OCI-LY3 (cell line): Measurements from ENCODE around the gene B3GNT7.
"Not testable (repeated sequence)": the region's sequence is repeated elsewhere in the genome, so short reads cannot be mapped to it uniquely, and the experiment has no call there.

ENCODE experiments used
- H2AFZ ChIP-seq: fragments of 200-600, 300-600 bp; shearing (Covaris generic); 2 replicates; pipeline ENCODE4 v1.6.0; 2014; ENCODE audit warnings: antibody characterized with exemption, low read depth, low read length
- H3K27ac ChIP-seq: fragments of 200-600, 300-600 bp; sonication (generic); 2 replicates; pipeline ENCODE4 v1.5.1; 2014; ENCODE audit warnings: mild to moderate bottlenecking, low read length, moderate library complexity, mixed read lengths
- H3K27me3 ChIP-seq: fragments of 200-600, 300-600 bp; sonication (generic); 2 replicates; pipeline ENCODE4 v1.6.1; 2014; ENCODE audit warnings: low read depth, low read length, mixed read lengths
- H3K36me3 ChIP-seq: fragments of 200-600, 300-600 bp; sonication (generic); replicated peaks from 2 replicates; pipeline ENCODE3; 2014; ENCODE audit warnings: low read depth, low read length, mixed read lengths
- H3K4me1 ChIP-seq: fragments of 300-600, 200-600 bp; sonication (generic); 2 replicates; pipeline ENCODE4 v1.6.1; 2014; ENCODE audit warnings: low read length, mixed read lengths
- H3K4me2 ChIP-seq: fragments of 200-600, 300-600 bp; sonication (generic); 2 replicates; pipeline ENCODE4 v1.6.1; 2014; ENCODE audit warnings: low read length, mixed read lengths
- H3K4me3 ChIP-seq: fragments of 300-600, 200-600 bp; sonication (generic); 2 replicates; pipeline ENCODE4 v1.5.1; 2014; ENCODE audit warnings: antibody characterized with exemption, mild to moderate bottlenecking, low read length, moderate library complexity
- H3K79me2 ChIP-seq: fragments of 300-600, 200-600 bp; shearing (Covaris generic); 2 replicates; pipeline ENCODE4 v1.6.1; 2014; ENCODE audit warnings: mild to moderate bottlenecking, low read length, mixed read lengths
- H3K9ac ChIP-seq: fragments of 300-600, 200-600 bp; shearing (Covaris generic); 2 replicates; pipeline ENCODE4 v1.6.0; 2014; ENCODE audit warnings: mild to moderate bottlenecking, low read length, moderate library complexity
- H3K9me3 ChIP-seq: fragments of 200-600, 300-600 bp; shearing (Covaris generic); 2 replicates; pipeline ENCODE4 v1.6.1; 2014; ENCODE audit warnings: low read length, mixed read lengths; ENCODE audit not compliant: insufficient read depth
- H4K20me1 ChIP-seq: fragments of 200-600, 300-600 bp; sonication (generic); 2 replicates; pipeline ENCODE4 v1.6.1; 2016; ENCODE audit warnings: low read length, mixed read lengths; ENCODE audit not compliant: insufficient read depth
- EZH2phosphoT487 ChIP-seq: fragments of 200-600 bp; shearing (Covaris generic); IDR thresholded peaks from 2 replicates; pipeline ENCODE4 v1.6.1; 2018; ENCODE audit warnings: antibody characterized with exemption, mixed run types, low read depth
- TF ChIP-seq, protein P1 (sequence below): fragments of 200-600, 300-600 bp; sonication (generic); IDR thresholded peaks from 2 replicates; pipeline ENCODE4 v1.5.1; 2014; ENCODE audit warnings: antibody characterized with exemption, low read length, low read depth

B3GNT7 gene

GRCh38 chr2:231348704-231349373, 46.7 kb upstream of the B3GNT7 start:
- Histone ChIP-seq H3K79me2 (no peaks in the 10 kb centered on the region), H2AFZ (no peak overlapping the region), H3K9ac (no peak overlapping the region), H3K4me3 (no peak overlapping the region), H4K20me1 (no peaks in the 10 kb centered on the region), H3K27ac (no peak overlapping the region), H3K9me3 (no peaks in the 10 kb centered on the region), H3K27me3 (no peaks in the 10 kb centered on the region), H3K36me3 (no peaks in the 10 kb centered on the region), H3K4me1 (0 out of 2 replicates have a peak, but pooled peaks cover 9% of the 10 kb centered on the region), H3K4me2 (no peak overlapping the region)
- TF ChIP-seq, protein P1, sequence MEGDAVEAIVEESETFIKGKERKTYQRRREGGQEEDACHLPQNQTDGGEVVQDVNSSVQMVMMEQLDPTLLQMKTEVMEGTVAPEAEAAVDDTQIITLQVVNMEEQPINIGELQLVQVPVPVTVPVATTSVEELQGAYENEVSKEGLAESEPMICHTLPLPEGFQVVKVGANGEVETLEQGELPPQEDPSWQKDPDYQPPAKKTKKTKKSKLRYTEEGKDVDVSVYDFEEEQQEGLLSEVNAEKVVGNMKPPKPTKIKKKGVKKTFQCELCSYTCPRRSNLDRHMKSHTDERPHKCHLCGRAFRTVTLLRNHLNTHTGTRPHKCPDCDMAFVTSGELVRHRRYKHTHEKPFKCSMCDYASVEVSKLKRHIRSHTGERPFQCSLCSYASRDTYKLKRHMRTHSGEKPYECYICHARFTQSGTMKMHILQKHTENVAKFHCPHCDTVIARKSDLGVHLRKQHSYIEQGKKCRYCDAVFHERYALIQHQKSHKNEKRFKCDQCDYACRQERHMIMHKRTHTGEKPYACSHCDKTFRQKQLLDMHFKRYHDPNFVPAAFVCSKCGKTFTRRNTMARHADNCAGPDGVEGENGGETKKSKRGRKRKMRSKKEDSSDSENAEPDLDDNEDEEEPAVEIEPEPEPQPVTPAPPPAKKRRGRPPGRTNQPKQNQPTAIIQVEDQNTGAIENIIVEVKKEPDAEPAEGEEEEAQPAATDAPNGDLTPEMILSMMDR = no peak
- TF ChIP-seq EZH2phosphoT487 = no peak

- not testable (repeated sequence) for H3K9me3 ChIP-seq, H3K4me1 ChIP-seq, H3K27ac ChIP-seq, H4K20me1 ChIP-seq, H3K9ac ChIP-seq, H3K4me2 ChIP-seq, H2AFZ ChIP-seq, H3K27me3 ChIP-seq, H3K79me2 ChIP-seq, H3K4me3 ChIP-seq, H3K36me3 ChIP-seq
Observed at GRCh38 chr2:231349374-231349735, 46.2 kb upstream of the B3GNT7 start.

DNA sequence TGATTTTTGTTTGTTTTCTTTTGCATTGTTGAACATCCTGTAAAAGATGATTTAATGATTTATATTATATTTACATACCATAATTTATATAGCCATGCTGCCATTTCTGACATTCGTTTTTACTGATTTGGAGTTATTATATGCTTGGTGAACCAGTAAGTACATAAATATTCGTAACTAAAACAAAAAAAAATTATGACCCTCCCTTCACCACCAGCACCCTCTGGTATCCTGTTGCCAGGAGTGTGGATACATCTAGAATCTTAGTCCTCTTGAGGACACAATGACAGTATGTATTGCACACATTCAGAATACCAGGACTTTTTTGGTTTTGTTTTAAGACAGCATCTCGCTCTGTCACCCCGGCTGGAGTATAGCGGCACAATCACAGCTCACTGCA, 43.9 kb upstream of the B3GNT7 start:
- H3K4me3 ChIP-seq = no peak overlapping the region
- H3K27ac ChIP-seq = no peak overlapping the region
- TF ChIP-seq EZH2phosphoT487 = no peak
- TF ChIP-seq, protein P1 = no peak
- no peaks in the 10 kb centered on the region for H3K27me3 ChIP-seq
- no peak overlapping the region for H3K9ac ChIP-seq
- H4K20me1 ChIP-seq = no peaks in the 10 kb centered on the region
- no peaks in the 10 kb centered on the region for H3K79me2 ChIP-seq
- no peaks in the 10 kb centered on the region for H3K4me1 ChIP-seq
- H3K36me3 ChIP-seq = no peaks in the 10 kb centered on the region
- no peaks in the 10 kb centered on the region for H3K9me3 ChIP-seq
- no peak overlapping the region for H3K4me2 ChIP-seq
- H2AFZ ChIP-seq = no peak overlapping the region

DNA sequence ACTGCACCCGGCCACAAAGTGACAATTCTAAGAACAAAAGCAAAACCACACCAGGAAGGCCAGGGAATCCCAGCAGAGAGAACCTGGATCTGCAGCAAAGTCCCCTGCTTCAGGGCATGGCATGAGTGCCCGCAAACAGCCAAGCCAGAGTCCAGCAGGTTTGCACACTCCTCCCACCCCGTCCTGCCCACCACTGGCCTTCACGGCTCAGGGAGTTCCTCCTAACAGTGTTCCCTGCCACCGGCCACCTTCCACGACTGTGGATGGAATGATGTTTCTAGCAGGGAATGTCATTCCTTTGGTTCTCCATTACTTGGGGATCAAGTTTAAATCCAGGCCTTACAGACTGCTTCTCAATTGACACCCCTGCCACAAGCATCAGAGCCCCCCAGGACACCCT, 42.0 kb upstream of the B3GNT7 start:
- H3K79me2 ChIP-seq = no peaks in the 10 kb centered on the region
- H2AFZ ChIP-seq = no peak overlapping the region
- no peak overlapping the region for H3K27ac ChIP-seq
- no peak overlapping the region for H3K4me3 ChIP-seq
- TF ChIP-seq EZH2phosphoT487 = no peak
- no peaks in the 10 kb centered on the region for H3K4me1 ChIP-seq
- H3K9me3 ChIP-seq = no peaks in the 10 kb centered on the region
- H3K4me2 ChIP-seq = no peak overlapping the region
- H4K20me1 ChIP-seq = no peaks in the 10 kb centered on the region
- no peak overlapping the region for H3K9ac ChIP-seq
- H3K36me3 ChIP-seq = no peaks in the 10 kb centered on the region
- no peaks in the 10 kb centered on the region for H3K27me3 ChIP-seq

DNA sequence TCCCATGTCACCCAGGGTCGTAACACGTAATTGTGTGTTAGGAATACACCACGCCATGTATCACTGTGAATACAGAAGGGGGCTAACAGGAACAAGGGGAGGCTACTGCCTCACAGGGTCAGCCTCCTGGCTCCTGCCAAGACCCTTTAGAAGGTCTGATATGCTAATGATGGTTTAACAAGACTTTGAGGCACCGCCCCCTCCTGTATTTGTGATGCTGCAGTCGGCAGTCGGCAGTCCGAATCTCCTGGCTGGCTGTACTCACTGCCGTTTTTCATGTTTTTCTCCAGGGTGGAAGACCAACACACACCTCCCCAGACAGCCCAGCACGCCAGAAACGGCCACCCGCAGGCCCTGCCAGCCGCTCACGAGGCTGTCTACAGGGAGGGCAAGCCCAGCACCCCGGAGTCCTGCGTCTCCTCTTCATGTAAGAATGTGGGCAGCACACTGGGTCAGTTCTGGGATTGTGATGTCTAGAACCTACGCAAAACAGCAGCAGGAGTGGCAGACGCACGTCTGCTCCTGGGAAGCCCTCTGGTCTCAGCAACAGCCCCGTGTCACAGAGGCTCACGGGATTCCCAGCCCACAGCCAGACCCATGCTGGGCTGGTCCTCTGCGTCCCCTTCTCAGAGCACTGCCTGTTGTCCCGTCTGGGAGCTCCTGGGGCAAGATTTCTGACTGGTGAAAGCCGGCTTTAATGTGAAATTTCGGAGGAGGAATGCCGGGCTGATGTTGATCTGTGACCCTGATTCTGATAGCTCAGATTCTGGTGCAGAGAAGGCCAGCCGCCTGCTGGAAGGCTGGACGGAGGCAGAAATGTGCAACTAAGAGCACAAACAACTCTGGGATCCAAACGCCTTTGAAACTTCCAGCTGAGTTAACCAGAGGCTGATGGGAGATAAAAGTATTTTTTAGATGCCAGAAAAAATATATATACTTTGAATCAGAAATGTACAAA, 39.7 kb upstream of the B3GNT7 start:
- Histone ChIP-seq H2AFZ (no peak overlapping the region), H3K9ac (no peak overlapping the region), H3K4me3 (no peak overlapping the region), H3K36me3 (no peaks in the 10 kb centered on the region), H4K20me1 (no peaks in the 10 kb centered on the region), H3K4me1 (no peaks in the 10 kb centered on the region), H3K27ac (no peak overlapping the region), H3K9me3 (no peaks in the 10 kb centered on the region), H3K4me2 (no peak overlapping the region), H3K79me2 (no peaks in the 10 kb centered on the region), H3K27me3 (no peaks in the 10 kb centered on the region)
- TF ChIP-seq EZH2phosphoT487 = no peak
- TF ChIP-seq, protein P1 = no peak
